GM23248 (cell line): ENCODE measurements around the gene PEAK1. TPM values are rescaled to one million over a fixed set of nuclear protein-coding genes. Genes with fewer than 3 reads are reported as not detected.

Source experiments
- DNase-seq: peaks from one replicate; pipeline ENCODE4 v3.0.0-alpha.2; 2015
- H2AFZ ChIP-seq: fragments of 200-600 bp; sonication (generic); 2 replicates; pipeline ENCODE4 v1.6.1; 2016; ENCODE audit warnings: antibody characterized with exemption
- H3F3A ChIP-seq: fragments of 200-600 bp; sonication (generic); 2 replicates; pipeline ENCODE4 v1.6.1; 2016; ENCODE audit warnings: mild to moderate bottlenecking, antibody characterized with exemption, mixed run types; ENCODE audit not compliant: insufficient read depth
- H3K27ac ChIP-seq: fragments of 200-600 bp; sonication (generic); 2 replicates; pipeline ENCODE4 v1.5.1; 2016; ENCODE audit warnings: mild to moderate bottlenecking
- H3K27me3 ChIP-seq: fragments of 200-600 bp; sonication (generic); replicated peaks from 2 replicates; pipeline ENCODE4 v1.6.1; 2016; ENCODE audit warnings: mild to moderate bottlenecking; ENCODE audit not compliant: insufficient read depth
- H3K36me3 ChIP-seq: fragments of 200-600 bp; sonication (generic); 2 replicates; pipeline ENCODE4 v1.6.1; 2016; ENCODE audit warnings: low read depth, mild to moderate bottlenecking
- H3K4me1 ChIP-seq: fragments of 200-600 bp; sonication (generic); 2 replicates; pipeline ENCODE4 v1.6.1; 2016; ENCODE audit warnings: mild to moderate bottlenecking; ENCODE audit not compliant: insufficient read depth
- H3K4me2 ChIP-seq: fragments of 200-600 bp; sonication (generic); one replicate; pipeline ENCODE4 v1.6.1; 2016; ENCODE audit warnings: mild to moderate bottlenecking; ENCODE audit not compliant: unreplicated experiment
- H3K4me3 ChIP-seq: fragments of 200-600 bp; sonication (generic); 2 replicates; pipeline ENCODE4 v1.5.1; 2016; ENCODE audit warnings: mild to moderate bottlenecking
- H3K79me2 ChIP-seq: fragments of 200-600 bp; sonication (generic); 2 replicates; pipeline ENCODE4 v1.6.1; 2016; ENCODE audit warnings: mild to moderate bottlenecking; ENCODE audit not compliant: insufficient read depth
- H3K9ac ChIP-seq: fragments of 200-600 bp; sonication (generic); 2 replicates; pipeline ENCODE4 v1.6.1; 2016; ENCODE audit warnings: mild to moderate bottlenecking
- H3K9me2 ChIP-seq: fragments of 200-600 bp; sonication (generic); 2 replicates; pipeline ENCODE4 v1.6.1; 2016; ENCODE audit warnings: mixed run types, mild to moderate bottlenecking, moderate library complexity; ENCODE audit not compliant: insufficient read depth
- H3K9me3 ChIP-seq: fragments of 200-600 bp; sonication (generic); one replicate; pipeline ENCODE4 v1.6.1; 2017; ENCODE audit warnings: low read depth
- H4K20me1 ChIP-seq: fragments of 200-600 bp; sonication (generic); 2 replicates; pipeline ENCODE4 v1.6.0; 2016; ENCODE audit not compliant: insufficient read depth
- EZH2 ChIP-seq: fragments of 200-600 bp; sonication (generic); IDR thresholded peaks from 2 replicates; pipeline ENCODE4 v1.6.1; 2018; ENCODE audit warnings: antibody characterized with exemption, mild to moderate bottlenecking; ENCODE audit not compliant: insufficient read depth, poor library complexity, severe bottlenecking
- EZH2phosphoT487 ChIP-seq: fragments of 200-600 bp; sonication (generic); IDR thresholded peaks from 2 replicates; pipeline ENCODE4 v1.6.1; 2018; ENCODE audit warnings: antibody characterized with exemption, moderate library complexity, mild to moderate bottlenecking, low read depth; ENCODE audit not compliant: insufficient read depth
- WGBS, 2 experiments: methylation state at CpG; one replicate each; pipeline ENCODE4 v1.1.6; 2015 to 2017; ENCODE audit warnings: low lambda C conversion rate in 2 of 2, low coverage in 1 of 2; ENCODE audit errors: missing lambda C conversion rate in 2 of 2; 5-methylcytosine and 5-hydroxymethylcytosine counted together
- in situ Hi-C: fragments of 300-500 bp; cut with MboI; formaldehyde crosslinking; loops from 2 replicates; pipeline ENCODE4 v1.15.0; 2020
- polyA plus RNA-seq: library from polyadenylated mRNA; unstranded; fragments of >200 nt; fragmentation: Nextera tagmentation; extraction: Ambion mirVana; gene quantifications from 2 replicates; pipeline ENCODE4 v1.2.1, GENCODE V29; 2016
- total RNA-seq: library from RNA; depleted of rRNA; stranded (reverse); fragments of >200 nt; shearing (Covaris generic); gene quantifications from 2 replicates; pipeline ENCODE4 v1.2.3, GENCODE V29; 2014

Gene PEAK1
- total and polyA plus RNA-seq, 2 experiments from 2014 or later: 22.4 to 74.5 TPM

DNA sequence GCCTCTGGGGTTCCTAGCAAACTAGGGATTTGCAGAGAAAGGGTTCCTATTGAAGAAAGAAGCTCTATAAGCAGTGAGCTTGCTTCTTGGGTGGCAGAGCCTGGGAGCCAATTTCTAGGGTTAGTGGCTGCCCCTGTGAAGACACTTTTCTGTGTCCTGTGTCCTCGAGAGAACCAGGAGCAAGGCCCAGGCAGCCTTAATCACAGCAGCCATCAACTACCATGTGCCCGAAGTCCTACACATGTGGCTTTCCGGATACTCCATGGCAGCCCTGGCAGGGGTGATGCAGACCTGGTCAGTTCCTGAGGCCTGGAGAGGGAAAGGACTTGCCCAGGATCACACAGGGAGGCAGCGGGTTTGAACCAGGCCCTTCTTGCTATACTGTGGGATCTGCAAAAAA, 321.3 kb downstream of the PEAK1 start:
- 90 to 93% methylated on average over 4 of the region's 4 CpGs for WGBS, 2 experiments
- in situ Hi-C loops: no loop called here

DNA sequence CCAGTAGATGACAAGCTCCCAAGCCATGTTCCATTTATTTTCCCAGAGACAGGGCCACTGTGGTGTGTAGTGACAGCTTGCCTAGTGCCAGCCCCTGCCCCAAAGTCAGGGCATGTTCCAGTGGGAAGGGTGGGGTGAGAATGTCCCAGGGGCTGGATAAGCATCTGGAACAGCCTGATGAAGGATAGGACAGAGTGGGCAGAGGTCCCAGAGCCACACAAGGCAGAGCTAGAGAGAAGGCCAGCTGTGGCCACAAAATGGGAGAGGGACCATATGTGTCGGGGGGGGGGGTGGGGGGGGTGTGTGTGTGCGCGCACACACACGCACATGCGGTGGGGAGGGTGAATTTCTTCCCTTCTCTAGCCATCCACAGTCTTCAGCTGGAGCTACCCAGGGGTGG, 322.0 kb downstream of the PEAK1 start:
- WGBS, 2 experiments: 92% methylated on average over 5 of the region's 5 CpGs; no CpG with 5 or more reads in 1 of the 2 experiments
- H2AFZ ChIP-seq: no peak overlapping the region
- no peaks in the 10 kb centered on the region for H3F3A ChIP-seq
- no peaks in the 10 kb centered on the region for H3K4me1 ChIP-seq
- no peak overlapping the region for H3K9ac ChIP-seq
- H3K4me2 ChIP-seq: no peak overlapping the region
- H3K4me3 ChIP-seq: no peak overlapping the region
- in situ Hi-C loops: no loop called here
- no peaks in the 10 kb centered on the region for H3K36me3 ChIP-seq
- no peak for DNase-seq
- H3K9me3 ChIP-seq: no peaks in the 10 kb centered on the region
- H3K27ac ChIP-seq: no peak overlapping the region
- no peaks in the 10 kb centered on the region for H3K9me2 ChIP-seq
- no peaks in the 10 kb centered on the region for H3K27me3 ChIP-seq
- TF ChIP-seq EZH2phosphoT487 (no peak), EZH2 (no peak)
- H4K20me1 ChIP-seq: no peaks in the 10 kb centered on the region
- no peaks in the 10 kb centered on the region for H3K79me2 ChIP-seq

More for the DNA sequence above, 321.3 kb downstream of the PEAK1 start:
- no peaks in the 10 kb centered on the region for H3K36me3 ChIP-seq
- H4K20me1 ChIP-seq: no peaks in the 10 kb centered on the region
- H3K9me3 ChIP-seq: no peaks in the 10 kb centered on the region
- no peak overlapping the region for H2AFZ ChIP-seq
- H3K4me2 ChIP-seq: no peak overlapping the region
- TF ChIP-seq EZH2: no peak
- TF ChIP-seq EZH2phosphoT487: no peak
- H3K4me3 ChIP-seq: no peak overlapping the region
- no peak for DNase-seq
- no peaks in the 10 kb centered on the region for H3K79me2 ChIP-seq
- H3K9me2 ChIP-seq: no peaks in the 10 kb centered on the region
- no peak overlapping the region for H3K9ac ChIP-seq
- no peak overlapping the region for H3K27ac ChIP-seq
- H3K27me3 ChIP-seq: no peaks in the 10 kb centered on the region
- H3F3A ChIP-seq: no peaks in the 10 kb centered on the region
- H3K4me1 ChIP-seq: no peaks in the 10 kb centered on the region

- no peaks in the 10 kb centered on the region for H3K9me2 ChIP-seq
- no peaks in the 10 kb centered on the region for H3K79me2 ChIP-seq
- no peaks in the 10 kb centered on the region for H4K20me1 ChIP-seq
- H3K4me3 ChIP-seq: no peak overlapping the region
- no peaks in the 10 kb centered on the region for H3F3A ChIP-seq
- no peaks in the 10 kb centered on the region for H3K4me1 ChIP-seq
- TF ChIP-seq EZH2phosphoT487: no peak
- TF ChIP-seq EZH2: no peak
- no peaks in the 10 kb centered on the region for H3K36me3 ChIP-seq
- no peak for DNase-seq
- H2AFZ ChIP-seq: no peak overlapping the region
- H3K9ac ChIP-seq: no peak overlapping the region
- no peak overlapping the region for H3K27ac ChIP-seq
- no peak overlapping the region for H3K4me2 ChIP-seq
- in situ Hi-C loops: no loop called here
- H3K27me3 ChIP-seq: no peaks in the 10 kb centered on the region
- 96 to 100% methylated on average over 3 to 7 of the region's 7 CpGs for WGBS, 2 experiments
- no peaks in the 10 kb centered on the region for H3K9me3 ChIP-seq
These were observed 322.6 kb downstream of the PEAK1 start for GRCh38 chr15:77097248-77097721.

DNA sequence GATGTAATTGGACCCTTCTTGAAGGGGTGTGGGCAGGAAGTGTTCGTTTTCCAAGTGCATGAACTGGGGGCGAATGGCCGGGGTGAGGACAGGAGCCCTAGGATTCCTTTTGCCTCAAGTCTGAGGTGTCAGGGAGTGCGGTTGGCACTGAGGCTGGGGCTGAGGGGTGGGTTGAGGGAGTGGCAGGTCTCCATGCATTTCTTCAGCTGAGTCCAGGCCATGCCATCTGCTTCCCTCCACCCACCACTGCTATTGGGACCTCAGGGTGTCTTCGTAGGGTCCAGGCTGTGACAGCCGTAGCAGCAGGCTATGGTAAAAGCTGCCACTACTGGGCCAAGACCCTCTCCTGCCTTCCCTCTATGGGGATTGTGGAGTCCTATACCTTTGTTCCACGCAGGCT, 323.4 kb downstream of the PEAK1 start:
- H3F3A ChIP-seq: no peaks in the 10 kb centered on the region
- no peak overlapping the region for H3K4me2 ChIP-seq
- no peaks in the 10 kb centered on the region for H4K20me1 ChIP-seq
- no peak overlapping the region for H3K4me3 ChIP-seq
- H3K27me3 ChIP-seq: no peaks in the 10 kb centered on the region
- TF ChIP-seq EZH2: no peak
- no peak for TF ChIP-seq EZH2phosphoT487
- no peak overlapping the region for H3K27ac ChIP-seq
- H3K36me3 ChIP-seq: no peaks in the 10 kb centered on the region
- in situ Hi-C loops: no loop called here
- DNase-seq: no peak
- no peaks in the 10 kb centered on the region for H3K9me3 ChIP-seq
- no peaks in the 10 kb centered on the region for H3K4me1 ChIP-seq
- no peaks in the 10 kb centered on the region for H3K9me2 ChIP-seq
- H3K79me2 ChIP-seq: no peaks in the 10 kb centered on the region
- no peak overlapping the region for H3K9ac ChIP-seq
- H2AFZ ChIP-seq: no peak overlapping the region
- 90 to 93% methylated on average over 7 of the region's 7 CpGs for WGBS, 2 experiments

DNA sequence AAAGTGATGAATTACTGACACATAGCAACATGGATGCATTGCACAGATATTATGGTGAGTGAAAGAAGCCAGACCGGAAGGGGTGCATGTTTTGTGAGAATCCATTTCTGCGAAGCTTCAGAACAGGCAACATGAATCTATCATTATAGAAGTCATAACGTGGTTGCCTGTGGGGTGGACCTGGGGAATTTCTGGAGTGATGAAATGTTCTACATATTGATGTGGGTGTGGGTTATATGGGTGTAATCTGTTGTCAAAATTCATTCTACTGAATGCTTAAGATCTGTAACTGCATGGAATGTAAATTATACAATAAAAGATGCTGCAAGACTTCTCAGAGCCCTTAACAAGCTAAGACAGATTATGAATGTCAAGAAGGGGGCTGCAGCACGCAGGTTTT, 323.8 kb downstream of the PEAK1 start:
- H3K27me3 ChIP-seq: no peaks in the 10 kb centered on the region
- no peak for DNase-seq
- H3F3A ChIP-seq: no peaks in the 10 kb centered on the region
- no peak overlapping the region for H3K4me2 ChIP-seq
- H3K36me3 ChIP-seq: no peaks in the 10 kb centered on the region
- in situ Hi-C loops: no loop called here
- H3K4me1 ChIP-seq: no peaks in the 10 kb centered on the region
- no peaks in the 10 kb centered on the region for H3K79me2 ChIP-seq
- TF ChIP-seq EZH2phosphoT487 (no peak), EZH2 (no peak)
- WGBS, 2 experiments: 57 to 68% methylated on average over 4 of the region's 4 CpGs
- no peak overlapping the region for H3K9ac ChIP-seq
- no peak overlapping the region for H3K27ac ChIP-seq
- no peaks in the 10 kb centered on the region for H4K20me1 ChIP-seq
- H2AFZ ChIP-seq: no peak overlapping the region
- no peaks in the 10 kb centered on the region for H3K9me2 ChIP-seq
- no peak overlapping the region for H3K4me3 ChIP-seq
- H3K9me3 ChIP-seq: no peaks in the 10 kb centered on the region
